H9 (cell line): Measurements from ENCODE around the gene MYO18A. TPM values are rescaled to one million over a fixed set of nuclear protein-coding genes. Genes with fewer than 3 reads are reported as not detected.

ENCODE experiments used
- DNase-seq: peaks from one replicate; pipeline ENCODE4 v3.0.0-alpha.2; 2017
- H2AFZ ChIP-seq: one replicate; pipeline ENCODE4 v1.6.1; 2013; ENCODE audit warnings: mild to moderate bottlenecking, low read length, control low read depth, moderate library complexity
- H2AK5ac ChIP-seq: 2 replicates; pipeline ENCODE4 v1.6.1; 2013; ENCODE audit warnings: low read length, control low read depth, mixed read lengths; ENCODE audit not compliant: insufficient read length
- H2BK120ac ChIP-seq: one replicate; pipeline ENCODE4 v1.6.1; 2013; ENCODE audit warnings: low read depth, mild to moderate bottlenecking, low read length, control low read depth, inconsistent platforms; ENCODE audit not compliant: poor library complexity, severe bottlenecking
- H2BK12ac ChIP-seq: 2 replicates; pipeline ENCODE4 v1.6.1; 2013; ENCODE audit warnings: low read length, control low read depth, mixed read lengths, low read depth; ENCODE audit not compliant: insufficient read length
- H2BK15ac ChIP-seq: 2 replicates; pipeline ENCODE4 v1.6.1; 2013; ENCODE audit warnings: low read depth, low read length, control low read depth
- H2BK20ac ChIP-seq: one replicate; pipeline ENCODE4 v1.6.1; 2013; ENCODE audit warnings: low read depth, mild to moderate bottlenecking, low read length, control low read depth, inconsistent platforms; ENCODE audit not compliant: poor library complexity, severe bottlenecking
- H2BK5ac ChIP-seq: 2 replicates; pipeline ENCODE4 v1.6.1; 2013; ENCODE audit warnings: low read length, control low read depth, mixed read lengths; ENCODE audit not compliant: insufficient read length
- H3K14ac ChIP-seq: 2 replicates; pipeline ENCODE4 v1.6.1; 2013; ENCODE audit warnings: low read length, control low read depth; ENCODE audit not compliant: insufficient read depth
- H3K18ac ChIP-seq: 2 replicates; pipeline ENCODE4 v1.6.1; 2013; ENCODE audit warnings: low read depth, mild to moderate bottlenecking, mixed read lengths, low read length, control low read depth; ENCODE audit not compliant: insufficient read length
- H3K23ac ChIP-seq: 2 replicates; pipeline ENCODE4 v1.6.1; 2013; ENCODE audit warnings: low read length, control low read depth, mixed read lengths, low read depth; ENCODE audit not compliant: insufficient read length
- H3K23me2 ChIP-seq: 2 replicates; pipeline ENCODE4 v1.6.1; 2013; ENCODE audit warnings: low read depth, mild to moderate bottlenecking, mixed read lengths, low read length, control low read depth; ENCODE audit not compliant: insufficient read length, poor library complexity, severe bottlenecking
- H3K27ac ChIP-seq: 2 replicates; pipeline ENCODE4 v1.5.1; 2013; ENCODE audit warnings: low read length, control low read depth, mixed read lengths, low read depth; ENCODE audit not compliant: insufficient read length
- H3K27me3 ChIP-seq: 2 replicates; pipeline ENCODE4 v1.6.1; 2013; ENCODE audit warnings: low read length, control low read depth, inconsistent platforms; ENCODE audit not compliant: insufficient read depth
- H3K4ac ChIP-seq: 2 replicates; pipeline ENCODE4 v1.6.1; 2013; ENCODE audit warnings: low read depth, mild to moderate bottlenecking, control low read depth, inconsistent platforms, low read length, moderate library complexity
- H3K4me1 ChIP-seq: 2 replicates; pipeline ENCODE4 v1.6.1; 2013; ENCODE audit warnings: low read length, control low read depth, inconsistent platforms; ENCODE audit not compliant: insufficient read depth
- H3K4me2 ChIP-seq: 2 replicates; pipeline ENCODE4 v1.6.1; 2013; ENCODE audit warnings: low read length, control low read depth, mixed read lengths; ENCODE audit not compliant: insufficient read length, insufficient read depth
- H3K56ac ChIP-seq: 2 replicates; pipeline ENCODE4 v1.6.1; 2013; ENCODE audit warnings: low read depth, mild to moderate bottlenecking, mixed read lengths, low read length, control low read depth; ENCODE audit not compliant: insufficient read length
- H3K79me1 ChIP-seq: 2 replicates; pipeline ENCODE4 v1.6.1; 2013; ENCODE audit warnings: low read depth, mild to moderate bottlenecking, moderate library complexity, low read length, control low read depth, inconsistent platforms; ENCODE audit not compliant: insufficient read depth, poor library complexity, severe bottlenecking
- H3K79me2 ChIP-seq: 2 replicates; pipeline ENCODE4 v1.6.1; 2013; ENCODE audit warnings: low read length, control low read depth, inconsistent platforms; ENCODE audit not compliant: insufficient read depth
- H3K9ac ChIP-seq: 2 replicates; pipeline ENCODE4 v1.6.1; 2013; ENCODE audit warnings: low read length, control low read depth, mixed read lengths; ENCODE audit not compliant: insufficient read length; ENCODE audit errors: extremely low read depth
- H3K9me3 ChIP-seq: one replicate; pipeline ENCODE4 v1.6.1; 2013; ENCODE audit warnings: low read depth, low read length, inconsistent platforms; ENCODE audit not compliant: control insufficient read depth
- H3T11ph ChIP-seq: one replicate; pipeline ENCODE4 v1.6.1; 2013; ENCODE audit warnings: mild to moderate bottlenecking, low read length, control low read depth, inconsistent platforms
- H4K20me1 ChIP-seq: one replicate; pipeline ENCODE4 v1.6.1; 2013; ENCODE audit not compliant: control insufficient read depth, insufficient read length, insufficient read depth
- H4K5ac ChIP-seq: 2 replicates; pipeline ENCODE4 v1.6.1; 2013; ENCODE audit warnings: low read depth, mild to moderate bottlenecking, mixed read lengths, low read length, control low read depth; ENCODE audit not compliant: insufficient read length
- H4K8ac ChIP-seq: replicated peaks from 2 replicates; pipeline ENCODE4 v1.6.1; 2013; ENCODE audit warnings: low read length, control low read depth, mixed read lengths, low read depth; ENCODE audit not compliant: insufficient read length
- H4K91ac ChIP-seq: 2 replicates; pipeline ENCODE4 v1.6.1; 2013; ENCODE audit warnings: low read depth, mild to moderate bottlenecking, moderate library complexity, mixed read lengths, low read length, control low read depth; ENCODE audit not compliant: insufficient read length
- H3K27ac Mint-ChIP-seq, 3 experiments: 2 replicates in 2 of 3; 3 replicates in 1 of 3; pipeline ENCODE4 v1.8.0; 2020 to 2021; ENCODE audit warnings: mixed read lengths in 3 of 3, mild to moderate bottlenecking in 1 of 3, moderate library complexity in 1 of 3
- H3K27me3 Mint-ChIP-seq: 2 replicates; pipeline ENCODE4 v1.8.0; 2021; ENCODE audit warnings: low read depth, mild to moderate bottlenecking, moderate library complexity, mixed read lengths
- H3K36me3 Mint-ChIP-seq, 3 experiments: 2 replicates in 2 of 3; 3 replicates in 1 of 3; pipeline ENCODE4 v1.8.0; 2020 to 2021; ENCODE audit warnings: low read depth in 3 of 3, mixed read lengths in 3 of 3; ENCODE audit not compliant: insufficient read depth in 1 of 3
- H3K4me1 Mint-ChIP-seq, 2 experiments: 2 replicates each; pipeline ENCODE4 v1.8.0; 2020; ENCODE audit warnings: mixed read lengths in 2 of 2
- H3K4me3 Mint-ChIP-seq, 2 experiments: 2 replicates in 1 of 2; 3 replicates in 1 of 2; pipeline ENCODE4 v1.8.0; 2020 to 2021; ENCODE audit warnings: mild to moderate bottlenecking in 2 of 2, mixed read lengths in 2 of 2, moderate library complexity in 1 of 2
- H3K9me3 Mint-ChIP-seq, 2 experiments: 2 replicates in 1 of 2; 3 replicates in 1 of 2; pipeline ENCODE4 v1.8.0; 2020; ENCODE audit warnings: mild to moderate bottlenecking in 2 of 2, mixed read lengths in 2 of 2, moderate library complexity in 1 of 2
- WGBS: extraction: QIAGEN DNeasy Blood & Tissue Kit; methylation state at CpG from one replicate; pipeline ENCODE4 v1.1.7; 2013; ENCODE audit warnings: missing lambda C conversion rate, low lambda C conversion rate, mixed read lengths; ENCODE audit not compliant: insufficient read length; ENCODE audit errors: extremely low coverage; 5-methylcytosine and 5-hydroxymethylcytosine counted together
- total RNA-seq: library from RNA; stranded (reverse); gene quantifications from 2 replicates; pipeline ENCODE4 v1.2.1, GENCODE V29; 2021
- TF ChIP-seq, protein P1 (sequence below): fragments of 200-600 bp; sonication (generic); conservative IDR thresholded peaks from 3 replicates; pipeline ENCODE4 v1.8.0; 2021; ENCODE audit warnings: antibody characterized with exemption, mild to moderate bottlenecking

The MYO18A gene
- total RNA-seq, 1 experiment from 2014 or later, result 21.6 TPM

DNA sequence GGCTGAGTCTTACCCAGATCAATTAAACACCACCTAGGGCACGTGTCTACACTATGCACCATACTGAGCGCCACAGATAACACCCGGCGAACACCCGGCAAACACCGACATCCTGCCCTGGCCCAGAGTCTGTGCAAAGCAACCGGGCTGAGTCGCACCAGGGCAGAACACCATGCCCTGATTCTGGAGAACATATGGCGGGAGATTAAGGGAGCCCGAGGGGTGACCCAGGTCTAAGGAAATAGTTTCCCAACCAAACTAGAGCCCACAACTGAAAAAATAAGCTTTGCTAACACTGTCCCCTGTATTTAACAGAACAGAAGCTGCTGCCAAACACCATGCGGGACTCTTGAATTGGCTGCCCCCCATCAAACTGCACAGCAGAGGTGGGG lies 22.1 kb downstream of the MYO18A start:
- Histone ChIP-seq H3T11ph (no peak overlapping the region), H3K23me2 (no peaks in the 10 kb centered on the region), H3K56ac (no peak overlapping the region), H4K8ac (no peak overlapping the region), H3K9ac (no peak overlapping the region), H3K14ac (no peak overlapping the region), H2BK120ac (no peak overlapping the region), H2BK20ac (no peak overlapping the region), H2AFZ (no peak overlapping the region), H4K91ac (no peak overlapping the region), H3K27me3 (no peaks in the 10 kb centered on the region), H4K20me1 (peaks cover 3% of the 10 kb centered on the region), H3K79me2 (no peaks in the 10 kb centered on the region), H4K5ac (no peak overlapping the region), H2AK5ac (no peak overlapping the region), H3K4ac (no peak overlapping the region), H2BK5ac (no peak overlapping the region), H2BK12ac (no peak overlapping the region), H3K27ac (no peak overlapping the region), H3K4me1 (peaks cover 17% of the 10 kb centered on the region; the same call in 1 of the 2 replicates), H3K4me2 (no peak overlapping the region), H2BK15ac (no peak overlapping the region), H3K23ac (no peak overlapping the region), H3K79me1 (peaks cover 2% of the 10 kb centered on the region), H3K9me3 (no peaks in the 10 kb centered on the region), H3K18ac (no peak overlapping the region)
- Mint-ChIP-seq H3K27ac (peak overlapping the region in 1 of 3 experiments; percentile 80; a peak in 1 of 7 replicates), H3K27me3 (no peaks in the 10 kb centered on the region), H3K36me3 (peaks cover 0 to 2% (median 0%) of the 10 kb centered on the region in 3 experiments; a peak in 2 of 7 replicates), H3K9me3 (no peaks in the 10 kb centered on the region), H3K4me3 (no peak overlapping the region), H3K4me1 (peaks cover 32 to 37% of the 10 kb centered on the region in 2 experiments)
- WGBS, result no CpG with 5 or more reads among the region's 11 CpGs
- TF ChIP-seq, protein P1, sequence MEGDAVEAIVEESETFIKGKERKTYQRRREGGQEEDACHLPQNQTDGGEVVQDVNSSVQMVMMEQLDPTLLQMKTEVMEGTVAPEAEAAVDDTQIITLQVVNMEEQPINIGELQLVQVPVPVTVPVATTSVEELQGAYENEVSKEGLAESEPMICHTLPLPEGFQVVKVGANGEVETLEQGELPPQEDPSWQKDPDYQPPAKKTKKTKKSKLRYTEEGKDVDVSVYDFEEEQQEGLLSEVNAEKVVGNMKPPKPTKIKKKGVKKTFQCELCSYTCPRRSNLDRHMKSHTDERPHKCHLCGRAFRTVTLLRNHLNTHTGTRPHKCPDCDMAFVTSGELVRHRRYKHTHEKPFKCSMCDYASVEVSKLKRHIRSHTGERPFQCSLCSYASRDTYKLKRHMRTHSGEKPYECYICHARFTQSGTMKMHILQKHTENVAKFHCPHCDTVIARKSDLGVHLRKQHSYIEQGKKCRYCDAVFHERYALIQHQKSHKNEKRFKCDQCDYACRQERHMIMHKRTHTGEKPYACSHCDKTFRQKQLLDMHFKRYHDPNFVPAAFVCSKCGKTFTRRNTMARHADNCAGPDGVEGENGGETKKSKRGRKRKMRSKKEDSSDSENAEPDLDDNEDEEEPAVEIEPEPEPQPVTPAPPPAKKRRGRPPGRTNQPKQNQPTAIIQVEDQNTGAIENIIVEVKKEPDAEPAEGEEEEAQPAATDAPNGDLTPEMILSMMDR, result no peak
- no peak for DNase-seq
